GM12891 (cell line): ENCODE data around the gene RAB20.

ENCODE experiments used
- POLR2A ChIP-seq: IDR thresholded peaks from 2 replicates; pipeline ENCODE4 v1.6.1; 2011; ENCODE audit warnings: low read depth, low read length, control low read depth
- POLR2AphosphoS5 ChIP-seq: IDR thresholded peaks from 2 replicates; pipeline ENCODE4 v1.6.1; 2011; ENCODE audit warnings: low read depth, low read length, control low read depth
- POU2F2 ChIP-seq: IDR thresholded peaks from 2 replicates; pipeline ENCODE4 v1.6.1; 2011; ENCODE audit warnings: low read depth, mild to moderate bottlenecking, control low read depth, low read length, moderate library complexity
- SPI1 ChIP-seq: IDR thresholded peaks from 2 replicates; pipeline ENCODE4 v1.6.1; 2011; ENCODE audit warnings: low read depth, low read length, control low read depth
- TAF1 ChIP-seq: IDR thresholded peaks from 2 replicates; pipeline ENCODE4 v1.6.1; 2011; ENCODE audit warnings: low read depth, low read length, control low read depth

GRCh38 chr13:110555601-110556223, 5.8 kb downstream of the RAB20 start:
- TF ChIP-seq TAF1 (no peak), SPI1 (peak; percentile 57), POLR2A (no peak), POLR2AphosphoS5 (no peak), POU2F2 (no peak)
